Choroid plexus epithelial cell (primary cell): ENCODE data around the gene KLHL29.

Experiments
- DNase-seq: peaks from one replicate; pipeline ENCODE4 v3.0.0-alpha.2; 2010; ENCODE audit warnings: low read depth
- H3K4me3 ChIP-seq: 2 replicates; pipeline ENCODE4 v1.5.1; 2011; ENCODE audit warnings: low read depth, mild to moderate bottlenecking, control low read depth, low read length, moderate library complexity
- TF ChIP-seq, protein P1 (sequence below): conservative IDR thresholded peaks from 2 replicates; pipeline ENCODE4 v1.5.1; 2011; ENCODE audit warnings: low read depth, mild to moderate bottlenecking, control low read depth, inconsistent platforms, low read length, moderate library complexity

Gene KLHL29

DNA sequence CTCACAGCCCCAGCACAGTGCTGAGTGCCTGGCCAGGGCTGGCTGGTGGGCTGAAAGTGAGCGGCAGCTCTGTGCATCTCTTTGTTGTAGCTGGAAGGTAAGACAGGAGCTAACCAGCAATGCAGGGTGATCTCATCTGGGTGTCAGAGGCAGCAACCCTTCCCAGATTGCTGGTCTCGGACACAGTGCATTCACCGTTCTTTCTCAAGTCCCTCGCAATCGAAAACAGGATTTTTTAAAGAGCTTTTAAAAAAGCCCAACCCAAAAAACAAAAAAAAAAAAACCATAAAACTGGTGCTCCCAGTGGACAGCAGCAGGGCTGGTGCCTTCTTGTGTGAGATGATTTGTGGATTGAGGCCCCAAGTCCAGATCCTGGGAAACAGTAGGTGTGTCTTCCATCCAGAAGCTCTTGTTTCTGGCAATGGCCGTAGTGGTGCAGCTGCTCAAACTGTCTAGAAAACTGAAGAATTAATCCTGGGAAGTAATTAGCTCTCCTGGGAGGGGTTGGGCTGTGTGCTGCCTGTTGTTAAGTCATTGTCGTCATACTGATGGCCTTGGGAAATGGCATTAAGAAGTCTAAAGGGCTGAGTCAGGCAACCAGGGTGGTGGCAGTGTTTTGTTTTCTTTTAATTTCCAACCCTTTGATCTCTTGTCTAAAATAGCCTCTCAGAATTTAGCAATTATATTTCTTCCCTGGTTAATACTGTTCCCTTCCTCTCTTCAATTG is 156.7 kb downstream of the KLHL29 start:
- TF ChIP-seq, protein P1, sequence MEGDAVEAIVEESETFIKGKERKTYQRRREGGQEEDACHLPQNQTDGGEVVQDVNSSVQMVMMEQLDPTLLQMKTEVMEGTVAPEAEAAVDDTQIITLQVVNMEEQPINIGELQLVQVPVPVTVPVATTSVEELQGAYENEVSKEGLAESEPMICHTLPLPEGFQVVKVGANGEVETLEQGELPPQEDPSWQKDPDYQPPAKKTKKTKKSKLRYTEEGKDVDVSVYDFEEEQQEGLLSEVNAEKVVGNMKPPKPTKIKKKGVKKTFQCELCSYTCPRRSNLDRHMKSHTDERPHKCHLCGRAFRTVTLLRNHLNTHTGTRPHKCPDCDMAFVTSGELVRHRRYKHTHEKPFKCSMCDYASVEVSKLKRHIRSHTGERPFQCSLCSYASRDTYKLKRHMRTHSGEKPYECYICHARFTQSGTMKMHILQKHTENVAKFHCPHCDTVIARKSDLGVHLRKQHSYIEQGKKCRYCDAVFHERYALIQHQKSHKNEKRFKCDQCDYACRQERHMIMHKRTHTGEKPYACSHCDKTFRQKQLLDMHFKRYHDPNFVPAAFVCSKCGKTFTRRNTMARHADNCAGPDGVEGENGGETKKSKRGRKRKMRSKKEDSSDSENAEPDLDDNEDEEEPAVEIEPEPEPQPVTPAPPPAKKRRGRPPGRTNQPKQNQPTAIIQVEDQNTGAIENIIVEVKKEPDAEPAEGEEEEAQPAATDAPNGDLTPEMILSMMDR = no peak
- no peak overlapping the region for H3K4me3 ChIP-seq
- no peak for DNase-seq

DNA sequence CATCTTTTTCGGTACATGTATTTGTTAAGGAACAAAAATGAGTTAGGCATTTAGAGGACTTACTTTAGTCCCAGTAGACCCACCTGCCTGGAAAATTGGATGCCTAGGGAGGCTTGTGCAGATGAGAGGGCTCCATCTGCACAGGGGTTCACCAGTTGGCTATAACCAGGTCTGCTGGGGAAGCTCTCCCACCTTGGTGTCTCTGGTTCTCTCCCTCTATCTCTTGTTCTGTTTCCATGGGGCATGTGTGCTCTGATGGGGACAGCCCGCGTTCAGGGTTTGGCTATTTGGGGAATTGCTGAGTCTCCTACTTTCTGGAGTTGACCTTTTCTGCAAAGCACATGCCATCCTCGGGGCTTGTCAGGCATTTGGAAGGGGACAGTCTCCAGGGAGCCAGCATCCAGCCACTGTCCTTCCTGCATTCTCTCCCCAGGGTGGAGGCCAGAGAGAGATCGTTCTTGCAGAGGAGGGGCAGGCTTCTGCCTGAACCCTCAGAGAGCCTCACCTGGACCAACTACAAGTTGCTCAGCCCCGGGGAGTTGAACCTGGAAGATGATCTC is 157.3 kb downstream of the KLHL29 start:
- TF ChIP-seq, protein P1 = no peak
- no peak overlapping the region for H3K4me3 ChIP-seq
- no peak for DNase-seq

DNA sequence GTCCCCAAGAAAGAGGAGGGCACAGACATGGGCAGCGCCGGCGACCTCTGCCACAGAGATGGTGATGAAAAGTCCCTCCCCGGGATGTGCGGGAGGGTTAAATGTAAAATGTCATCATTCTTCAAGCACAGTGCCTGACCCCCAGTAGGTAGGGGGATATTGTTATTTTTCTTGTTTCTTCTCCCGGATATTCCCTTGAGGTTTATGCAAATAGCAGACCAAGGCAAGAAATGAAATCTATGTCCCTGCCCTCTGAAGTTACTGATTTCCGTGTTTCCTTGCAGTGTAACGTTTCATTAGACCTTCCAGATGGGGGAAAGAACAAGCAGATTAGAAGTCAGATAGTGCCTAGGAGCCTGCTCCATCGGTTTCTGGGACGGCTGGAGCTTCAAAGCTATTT is 158.3 kb downstream of the KLHL29 start:
- TF ChIP-seq, protein P1 = no peak
- no peak for DNase-seq
- no peak overlapping the region for H3K4me3 ChIP-seq

DNA sequence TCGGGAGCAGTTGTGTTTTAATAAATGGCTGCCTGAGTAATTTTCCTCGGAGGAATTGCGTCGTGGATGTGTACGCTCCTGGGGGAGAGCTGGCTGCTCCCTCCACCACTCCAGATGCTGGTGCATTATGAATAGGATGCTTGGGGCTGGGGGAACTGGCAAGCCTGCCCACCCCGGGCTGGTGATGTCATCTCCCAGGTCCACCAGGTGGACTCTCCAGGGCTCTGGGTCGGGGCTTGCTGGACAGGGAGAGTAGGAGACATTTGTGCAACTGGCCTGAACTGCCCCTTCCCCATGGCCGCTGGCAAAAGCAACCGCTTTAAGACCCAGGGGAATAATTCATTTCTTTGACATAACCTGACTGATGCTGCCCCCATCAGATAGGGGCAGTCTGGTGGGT is 158.7 kb downstream of the KLHL29 start:
- TF ChIP-seq, protein P1 = no peak
- no peak overlapping the region for H3K4me3 ChIP-seq
- no peak for DNase-seq

DNA sequence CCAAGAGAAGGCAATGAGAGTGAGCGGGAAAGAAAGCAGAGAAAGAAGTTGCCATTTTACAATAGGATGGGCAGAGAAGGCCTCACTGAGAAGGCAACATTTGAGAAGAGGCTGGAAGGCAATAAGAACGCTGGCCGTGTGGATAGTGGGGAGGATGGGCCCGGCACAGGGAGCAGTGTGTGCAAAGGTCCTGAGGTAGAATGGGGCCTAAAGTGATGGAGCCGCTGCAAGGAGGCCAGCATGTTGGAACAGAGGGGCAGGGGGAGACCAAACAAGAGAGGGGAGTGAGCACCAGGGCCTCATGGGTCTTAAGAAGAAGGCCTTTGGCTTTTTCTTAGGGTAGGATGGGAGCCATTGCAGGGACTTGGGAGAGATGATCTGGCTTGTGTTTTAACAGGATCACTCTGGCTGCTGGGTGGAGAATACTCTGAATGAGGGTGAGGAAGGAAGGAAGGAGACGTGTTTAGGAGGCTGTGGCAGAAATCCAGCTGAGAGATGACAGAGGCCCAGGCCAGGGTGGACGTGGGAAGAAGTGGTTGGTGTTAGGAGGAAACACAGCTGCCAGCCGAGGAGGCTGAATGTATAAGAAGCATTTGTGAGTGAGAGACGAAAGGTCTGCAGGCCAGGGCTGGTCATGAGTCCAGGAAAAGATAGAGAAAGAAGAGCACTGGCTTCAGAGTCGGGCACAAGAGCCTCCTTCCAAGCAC is 159.8 kb downstream of the KLHL29 start:
- DNase-seq = no peak
- TF ChIP-seq, protein P1 = no peak
- no peak overlapping the region for H3K4me3 ChIP-seq

DNA sequence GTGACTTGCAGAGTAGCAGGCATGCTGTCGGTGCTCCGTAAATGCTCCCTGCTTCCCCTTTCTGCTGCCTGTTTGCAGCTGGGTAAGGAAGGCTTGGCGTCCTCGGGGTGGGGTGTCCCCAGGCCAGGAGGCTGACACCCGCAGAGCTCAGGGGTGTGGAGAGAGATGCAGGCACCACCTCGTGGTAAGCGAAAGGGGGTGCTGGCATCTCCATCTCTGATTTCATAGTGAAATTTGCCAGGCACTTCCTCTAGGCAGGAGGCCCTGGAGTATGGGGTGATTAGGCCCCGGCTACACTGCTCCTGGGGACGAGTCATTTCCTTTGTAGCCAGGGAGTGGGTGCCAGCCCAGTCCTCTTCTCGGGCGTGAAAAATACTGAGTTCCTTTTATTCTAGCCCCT is 160.4 kb downstream of the KLHL29 start:
- DNase-seq = no peak
- TF ChIP-seq, protein P1 = no peak
- H3K4me3 ChIP-seq = no peak overlapping the region
